Measurements from ENCODE around the gene ZNF682. TPM values are rescaled to one million over a fixed set of nuclear protein-coding genes. Genes with fewer than 3 reads are reported as not detected.

ZNF682 gene
- total and polyA plus RNA-seq, 2 donors (not counting 1 experiment from before 2014, with no cell fraction given), result 2.0 to 11.3 TPM

Small RNA genes lying within 50 kb of the gene (small RNA-seq; reads per million reads assigned to genes)
- gene AC006539.3 (ENCODE audit: insufficient read length, low read depth, low replicate concordance), result not detected

Other genes starting within 250 kb of the ZNF682 start
- gene ZNF506, start 217.8 kb downstream of the ZNF682 start, total RNA-seq, result 67.6 and 80.3 TPM in 2 replicates
- 25.6 and 26.0 TPM in 2 replicates for gene ZNF506, start 217.8 kb downstream of the ZNF682 start, polyA plus RNA-seq
- gene ZNF253, start 173.6 kb downstream of the ZNF682 start, total RNA-seq, result 28.6 and 33.7 TPM in 2 replicates
- 5.5 and 6.2 TPM in 2 replicates for gene ZNF253, start 173.6 kb downstream of the ZNF682 start, polyA plus RNA-seq
- gene ZNF93, start 138.6 kb downstream of the ZNF682 start, total RNA-seq, result 12.5 and 13.3 TPM in 2 replicates
- gene ZNF93, start 138.6 kb downstream of the ZNF682 start, polyA plus RNA-seq, result 2.9 and 4.8 TPM in 2 replicates
- 14.6 and 15.8 TPM in 2 replicates for gene ZNF90, start 38.5 kb upstream of the ZNF682 start, total RNA-seq
- 8.4 and 9.7 TPM in 2 replicates for gene ZNF90, start 38.5 kb upstream of the ZNF682 start, polyA plus RNA-seq
- gene ZNF486, start 127.7 kb upstream of the ZNF682 start, total RNA-seq, result 16.6 and 18.3 TPM in 2 replicates
- 4.7 and 5.3 TPM in 2 replicates for gene ZNF486, start 127.7 kb upstream of the ZNF682 start, polyA plus RNA-seq